CD4-positive, CD25-positive, alpha-beta regulatory T cell (primary cell): Measurements from ENCODE around the gene CDCA7L. TPM values are rescaled to one million over a fixed set of nuclear protein-coding genes. Genes with fewer than 3 reads are reported as not detected.

Source experiments
- ATAC-seq, 2 donors: fragments of 150-1000 bp; cut with Tn5 transposase; one replicate each; pipeline ENCODE4 v1.10.0; 2021; ENCODE audit warnings: low read depth in 2 of 2, moderate number of reproducible peaks in 2 of 2, moderate library complexity in 1 of 2
- DNase-seq, 3 donors: peaks; one replicate each; pipeline versions ENCODE4 v3.0.0 to v3.0.0-alpha.2; 2012 to 2022; ENCODE audit warnings: mixed read lengths in 1 of 3
- H3K27ac ChIP-seq: one replicate; pipeline ENCODE4 v1.7.0; 2013; ENCODE audit warnings: mild to moderate bottlenecking, low read length; ENCODE audit not compliant: insufficient read depth, poor library complexity, severe bottlenecking
- H3K27me3 ChIP-seq: one replicate; pipeline ENCODE4 v1.7.0; 2013; ENCODE audit warnings: low read length; ENCODE audit not compliant: control insufficient read depth, insufficient read depth
- H3K36me3 ChIP-seq: one replicate; pipeline ENCODE4 v1.7.0; 2013; ENCODE audit warnings: mild to moderate bottlenecking, low read length, moderate library complexity; ENCODE audit not compliant: control insufficient read depth, insufficient read depth
- H3K4me1 ChIP-seq: 2 replicates; pipeline ENCODE4 v1.7.0; 2013; ENCODE audit warnings: mild to moderate bottlenecking, low read length; ENCODE audit not compliant: insufficient read depth, control insufficient read depth, poor library complexity, severe bottlenecking
- H3K4me3 ChIP-seq: one replicate; pipeline ENCODE4 v1.7.0; 2013; ENCODE audit warnings: low read depth, mild to moderate bottlenecking, low read length, moderate library complexity
- H3K9me3 ChIP-seq, 2 experiments: 1 replicate in 1 of 2; 2 replicates in 1 of 2; pipeline ENCODE4 v1.7.0; 2013; ENCODE audit warnings: low read length in 2 of 2, mild to moderate bottlenecking in 1 of 2, moderate library complexity in 1 of 2; ENCODE audit not compliant: control insufficient read depth in 2 of 2
- H3K27ac Mint-ChIP-seq, 3 donors: one replicate each; pipeline ENCODE4 v1.8.0; 2020 to 2022; ENCODE audit warnings: mild to moderate bottlenecking in 3 of 3, mixed read lengths in 3 of 3, moderate library complexity in 2 of 3
- H3K27me3 Mint-ChIP-seq: one replicate; pipeline ENCODE4 v1.8.0; 2022; ENCODE audit warnings: mild to moderate bottlenecking, mixed read lengths
- H3K36me3 Mint-ChIP-seq: one replicate; pipeline ENCODE4 v1.8.0; 2020; ENCODE audit warnings: mixed read lengths
- H3K4me1 Mint-ChIP-seq, 4 donors: one replicate each; pipeline ENCODE4 v1.8.0; 2020 to 2022; ENCODE audit warnings: mixed read lengths in 4 of 4, mild to moderate bottlenecking in 1 of 4
- H3K4me3 Mint-ChIP-seq, 4 donors: one replicate each; pipeline ENCODE4 v1.8.0; 2020 to 2022; ENCODE audit warnings: mild to moderate bottlenecking in 4 of 4, mixed read lengths in 4 of 4, moderate library complexity in 3 of 4
- H3K9me3 Mint-ChIP-seq, 7 donors: one replicate each; pipeline ENCODE4 v1.8.0; 2020 to 2022; ENCODE audit warnings: mixed read lengths in 7 of 7, mild to moderate bottlenecking in 3 of 7, moderate library complexity in 2 of 7
- polyA plus RNA-seq, 4 donors: library from polyadenylated mRNA; unstranded; fragments of 300-500 nt; fragmentation: Illumina TruSeq; gene quantifications; one replicate each; pipeline ENCODE4 v1.2.3, GENCODE V29; 2021
- total RNA-seq: library from RNA; stranded (reverse); gene quantifications from one replicate; pipeline ENCODE4 v1.2.3, GENCODE V29; 2022

CDCA7L gene
- 8.3 TPM for total RNA-seq
- 10 to 100 TPM; 14.2 to 33.1 (median 24.1) TPM for polyA plus RNA-seq

GRCh38 chr7:21945454-21946221 lies at the start of gene CDCA7L:
TSS of gene CDCA7L (minus strand) at chr7:21945899. CDS start at chr7:21945804, 95 bp downstream.
- Histone ChIP-seq H3K27me3 (no peaks in the 10 kb centered on the region), H3K4me3 (peak within 1 kb of the TSS; percentile 86), H3K4me1 (peaks cover 31% of the 10 kb centered on the region), H3K27ac (peak within 1 kb of the TSS; percentile 29), H3K36me3 (no peaks in the 10 kb centered on the region), H3K9me3 (no peaks in the 10 kb centered on the region)
- peak; percentile 9 to 88 (median 62) for DNase-seq
- ATAC-seq = peak; percentile 70
- H3K9me3 Mint-ChIP-seq = no peaks in the 10 kb centered on the region
- peak within 1 kb of the TSS; percentile 43 to 76 (median 45) for H3K27ac Mint-ChIP-seq
- H3K4me3 Mint-ChIP-seq = peak within 1 kb of the TSS; percentile 81 to 95 (median 90)
- H3K27me3 Mint-ChIP-seq = peaks cover 23% of the 10 kb centered on the region
- H3K36me3 Mint-ChIP-seq = no peaks in the 10 kb centered on the region
- peaks cover 9 to 59% (median 40%) of the 10 kb centered on the region in 4 donors for H3K4me1 Mint-ChIP-seq

GRCh38 chr7:21986096-21986495 lies 40.4 kb upstream of the CDCA7L start:
- no peak for ATAC-seq
- H3K36me3 ChIP-seq = no peaks in the 10 kb centered on the region
- no peak overlapping the region for H3K27ac Mint-ChIP-seq
- no peak overlapping the region for H3K4me3 Mint-ChIP-seq
- no peak overlapping the region for H3K27ac ChIP-seq
- no peaks in the 10 kb centered on the region for H3K4me1 ChIP-seq
- H3K36me3 Mint-ChIP-seq = no peaks in the 10 kb centered on the region
- no peak for DNase-seq
- H3K9me3 ChIP-seq = no peaks in the 10 kb centered on the region
- H3K27me3 ChIP-seq = no peaks in the 10 kb centered on the region
- H3K4me1 Mint-ChIP-seq = no peaks in the 10 kb centered on the region
- H3K4me3 ChIP-seq = no peak overlapping the region
- no peaks in the 10 kb centered on the region for H3K9me3 Mint-ChIP-seq
- peaks cover 4% of the 10 kb centered on the region for H3K27me3 Mint-ChIP-seq

GRCh38 chr7:21984042-21984441 lies 38.3 kb upstream of the CDCA7L start:
- Mint-ChIP-seq H3K27ac (no peak overlapping the region), H3K27me3 (no peaks in the 10 kb centered on the region), H3K9me3 (no peaks in the 10 kb centered on the region), H3K4me3 (no peak overlapping the region), H3K36me3 (no peaks in the 10 kb centered on the region), H3K4me1 (no peaks in the 10 kb centered on the region)
- Histone ChIP-seq H3K4me1 (no peaks in the 10 kb centered on the region), H3K4me3 (no peak overlapping the region), H3K9me3 (no peaks in the 10 kb centered on the region), H3K36me3 (no peaks in the 10 kb centered on the region), H3K27me3 (no peaks in the 10 kb centered on the region), H3K27ac (no peak overlapping the region)
- ATAC-seq (no peak), DNase-seq (no peak)

- ATAC-seq = no peak
- H3K4me1 Mint-ChIP-seq = no peaks in the 10 kb centered on the region
- H3K9me3 ChIP-seq = no peaks in the 10 kb centered on the region
- H3K4me3 Mint-ChIP-seq = no peak overlapping the region
- H3K27me3 ChIP-seq = no peaks in the 10 kb centered on the region
- H3K27ac ChIP-seq = no peak overlapping the region
- no peaks in the 10 kb centered on the region for H3K36me3 ChIP-seq
- H3K27ac Mint-ChIP-seq = no peak overlapping the region
- no peaks in the 10 kb centered on the region for H3K4me1 ChIP-seq
- DNase-seq = no peak
- H3K4me3 ChIP-seq = no peak overlapping the region
- no peaks in the 10 kb centered on the region for H3K36me3 Mint-ChIP-seq
- no peaks in the 10 kb centered on the region for H3K27me3 Mint-ChIP-seq
- no peaks in the 10 kb centered on the region for H3K9me3 Mint-ChIP-seq
Observed at GRCh38 chr7:21983056-21983455, 37.4 kb upstream of the CDCA7L start.

- Histone ChIP-seq H3K4me3 (no peak overlapping the region), H3K4me1 (no peaks in the 10 kb centered on the region), H3K27me3 (no peaks in the 10 kb centered on the region), H3K27ac (no peak overlapping the region), H3K9me3 (no peaks in the 10 kb centered on the region), H3K36me3 (no peaks in the 10 kb centered on the region)
- DNase-seq (no peak), ATAC-seq (no peak)
- Mint-ChIP-seq H3K27ac (peak overlapping the region in 1 of 3 donors; percentile 44), H3K27me3 (no peaks in the 10 kb centered on the region), H3K4me3 (no peak overlapping the region), H3K4me1 (no peaks in the 10 kb centered on the region), H3K9me3 (no peaks in the 10 kb centered on the region), H3K36me3 (no peaks in the 10 kb centered on the region)
Observed at GRCh38 chr7:21981524-21981923, 35.8 kb upstream of the CDCA7L start.

- no peaks in the 10 kb centered on the region for H3K9me3 ChIP-seq
- no peaks in the 10 kb centered on the region for H3K27me3 ChIP-seq
- no peaks in the 10 kb centered on the region for H3K4me1 Mint-ChIP-seq
- H3K9me3 Mint-ChIP-seq = no peaks in the 10 kb centered on the region
- H3K4me1 ChIP-seq = no peaks in the 10 kb centered on the region
- ATAC-seq (no peak), DNase-seq (no peak)
- no peak overlapping the region for H3K4me3 ChIP-seq
- H3K27ac ChIP-seq = no peak overlapping the region
- H3K36me3 ChIP-seq = no peaks in the 10 kb centered on the region
- no peak overlapping the region for H3K4me3 Mint-ChIP-seq
- H3K27ac Mint-ChIP-seq = no peak overlapping the region
- H3K27me3 Mint-ChIP-seq = no peaks in the 10 kb centered on the region
- H3K36me3 Mint-ChIP-seq = no peaks in the 10 kb centered on the region
Observed at GRCh38 chr7:21980926-21981500, 35.3 kb upstream of the CDCA7L start.

- H3K4me3 Mint-ChIP-seq = no peak overlapping the region
- Histone ChIP-seq H3K4me3 (no peak overlapping the region), H3K27me3 (no peaks in the 10 kb centered on the region), H3K9me3 (no peaks in the 10 kb centered on the region), H3K36me3 (no peaks in the 10 kb centered on the region), H3K4me1 (no peaks in the 10 kb centered on the region), H3K27ac (no peak overlapping the region)
- ATAC-seq (no peak), DNase-seq (no peak)
- H3K27me3 Mint-ChIP-seq = peaks cover 7% of the 10 kb centered on the region
- no peak overlapping the region for H3K27ac Mint-ChIP-seq
- H3K9me3 Mint-ChIP-seq = no peaks in the 10 kb centered on the region
- H3K36me3 Mint-ChIP-seq = no peaks in the 10 kb centered on the region
- peaks cover 0 to 5% (median 4%) of the 10 kb centered on the region in 4 donors for H3K4me1 Mint-ChIP-seq
Observed at GRCh38 chr7:21972397-21972784, 26.7 kb upstream of the CDCA7L start.
